Psoas muscle (tissue), 8 donors: ENCODE measurements around the gene LIN7B. TPM values are rescaled to one million over a fixed set of nuclear protein-coding genes. Genes with fewer than 3 reads are reported as not detected.
A peak's percentile ranks its signal among the peaks of the same experiment; 100 is the strongest.

ENCODE experiments used
- ATAC-seq, 4 donors: fragments of 200-7000 bp; cut with Tn5 transposase; one replicate each; pipeline ENCODE4 v1.9.1; 2020; ENCODE audit warnings: moderate library complexity in 3 of 4, mild to moderate bottlenecking in 2 of 4
- DNase-seq, 2 donors: peaks; one replicate each; pipeline ENCODE4 v3.0.0-alpha.2; 2020
- H3K27ac ChIP-seq: fragments of 200-600 bp; one replicate; pipeline ENCODE4 v1.8.0; 2022
- H3K27me3 ChIP-seq, 3 donors: fragments of 200-600 bp in 1 of 3; one replicate each; pipeline versions ENCODE4 v1.6.1 to v1.8.0; 2013 to 2022; ENCODE audit warnings: low read length in 2 of 3, mild to moderate bottlenecking in 2 of 3, moderate library complexity in 1 of 3; ENCODE audit not compliant: insufficient read depth in 3 of 3
- H3K36me3 ChIP-seq, 2 donors: fragments of 200-600 bp in 1 of 2; one replicate each; pipeline versions ENCODE4 v1.6.1 to v1.8.0; 2013 to 2022; ENCODE audit warnings: low read depth in 1 of 2, mild to moderate bottlenecking in 1 of 2, moderate library complexity in 1 of 2; ENCODE audit not compliant: insufficient read depth in 1 of 2
- H3K4me1 ChIP-seq: fragments of 200-600 bp; one replicate; pipeline ENCODE4 v1.8.0; 2022
- H3K4me3 ChIP-seq: fragments of 200-600 bp; one replicate; pipeline ENCODE4 v1.8.0; 2022; ENCODE audit warnings: mild to moderate bottlenecking
- H3K9me3 ChIP-seq: fragments of 200-600 bp; one replicate; pipeline ENCODE4 v1.8.0; 2022
- CTCF ChIP-seq: fragments of 200-600 bp; IDR thresholded peaks from one replicate; pipeline ENCODE4 v1.8.0; 2022; ENCODE audit warnings: antibody characterized with exemption
- WGBS, 3 donors: extraction: QIAGEN DNeasy Blood & Tissue Kit; methylation state at CpG; one replicate each; pipeline versions ENCODE4 v1.1.6 to v1.1.7; 2013; 5-methylcytosine and 5-hydroxymethylcytosine counted together
- intact Hi-C, 2 donors: fragments of 100-400 bp; cut with DNase I; formaldehyde crosslinking; loops; one replicate each; pipeline versions ENCODE4 v1.11.0 to v1.14.2; 2022
- polyA plus RNA-seq, 3 donors: library from polyadenylated mRNA; stranded (reverse); fragments of 200-250 nt; gene quantifications; one replicate each; pipeline ENCODE4 v1.2.3, GENCODE V29; 2013
- total RNA-seq, 4 donors: library from RNA; stranded (reverse); fragmentation: NEBNext Ultra II Directional in 2 of 4; extraction: Animal tissue kit (Norgen Biotek cat#: 25700) in 2 of 4; gene quantifications; one replicate each; pipeline versions ENCODE4 v1.2.1 to v1.2.4, GENCODE V29; 2021 to 2023
- donor health status: healthy with polysubstance abuse.
- donor health status: DM: no; HTN: no; CAD: no; lungs with moderate emphysema.
- donor health status: Bipolar disorder and iron deficiency.
- donor health status: healthy.
- donor health status: DM: yes; HTN: yes; CAD: no.
- donor health status: DM: no; HTN: no; CAD: no.
- donor health status: DM: no; HTN: no; CAD: no.
- donor health status: DM: yes; HTN: yes; CAD: no.

The LIN7B gene
- total and polyA plus RNA-seq, 7 donors: 11.8 to 27.9 (median 17.0) TPM

GRCh38 chr19:49160450-49161189, 46.5 kb downstream of the LIN7B start:
- H3K36me3 ChIP-seq: no peaks in the 10 kb centered on the region
- peaks cover 41% of the 10 kb centered on the region for H3K4me1 ChIP-seq
- no peak overlapping the region for H3K4me3 ChIP-seq
- no peak overlapping the region for H3K27ac ChIP-seq
- no peaks in the 10 kb centered on the region for H3K9me3 ChIP-seq
- 78 to 86% (median 85%) methylated on average over 13 of the region's 13 CpGs for WGBS, 3 donors
- intact Hi-C loops: no loop called here
- DNase-seq (no peak), ATAC-seq (no peak)
- TF ChIP-seq CTCF: no peak
- no peaks in the 10 kb centered on the region for H3K27me3 ChIP-seq

- intact Hi-C loops: no loop called here
- peaks cover 46% of the 10 kb centered on the region for H3K4me1 ChIP-seq
- H3K27ac ChIP-seq: peak overlapping the region; percentile 50
Measured at GRCh38 chr19:49161987-49162386, 47.8 kb downstream of the LIN7B start.

GRCh38 chr19:49165111-49165750, 51.1 kb downstream of the LIN7B start:
- H3K36me3 ChIP-seq: peaks cover 0 to 21% of the 10 kb centered on the region in 2 donors
- WGBS, 3 donors: 22 to 28% (median 24%) methylated on average over 24 of the region's 24 CpGs
- intact Hi-C loops: loop anchor here in 1 of 2 donors (5.0 kb wide), 1 partner anchor 37 kb away; no protein-coding TSS in a partner anchor
- H3K27me3 ChIP-seq: no peaks in the 10 kb centered on the region
- H3K9me3 ChIP-seq: no peaks in the 10 kb centered on the region
- ATAC-seq: peak; percentile 90 to 95 (median 94)
- peaks cover 31% of the 10 kb centered on the region for H3K4me1 ChIP-seq
- peak overlapping the region; percentile 53 for H3K4me3 ChIP-seq
- H3K27ac ChIP-seq: peak overlapping the region; percentile 91
- TF ChIP-seq CTCF: no peak
- DNase-seq: peak in 1 of 2 donors; percentile 82

More at GRCh38 chr19:49161987-49162386, 47.8 kb downstream of the LIN7B start:
- Histone ChIP-seq H3K4me3 (no peak overlapping the region), H3K36me3 (no peaks in the 10 kb centered on the region), H3K9me3 (no peaks in the 10 kb centered on the region), H3K27me3 (no peaks in the 10 kb centered on the region)
- ATAC-seq (no peak), DNase-seq (no peak)
- no peak for TF ChIP-seq CTCF
- WGBS, 3 donors: 60 to 75% (median 67%) methylated on average over 4 of the region's 4 CpGs

- peak in 1 of 2 donors; percentile 55 for DNase-seq
- intact Hi-C loops: loop anchor here in 1 of 2 donors (5.0 kb wide), 1 partner anchor 36 kb away; no protein-coding TSS in a partner anchor
- no peaks in the 10 kb centered on the region for H3K9me3 ChIP-seq
- no peaks in the 10 kb centered on the region for H3K27me3 ChIP-seq
- H3K4me1 ChIP-seq: peaks cover 31% of the 10 kb centered on the region
- no peak for TF ChIP-seq CTCF
- H3K4me3 ChIP-seq: peak overlapping the region; percentile 53
- peak overlapping the region; percentile 91 for H3K27ac ChIP-seq
- WGBS, 3 donors: 34 to 44% (median 42%) methylated on average over 17 to 30 of the region's 30 CpGs
- H3K36me3 ChIP-seq: peaks cover 0 to 28% of the 10 kb centered on the region in 2 donors
- ATAC-seq: peak; percentile 31 to 65 (median 54)
Measured at GRCh38 chr19:49165865-49166301, 51.7 kb downstream of the LIN7B start.
